Natural killer cell (primary cell): ENCODE measurements around the gene IL31. TPM values are rescaled to one million over a fixed set of nuclear protein-coding genes. Genes with fewer than 3 reads are reported as not detected.

Experiments
- ATAC-seq, 3 donors: fragments of 150-1000 bp in 2 of 3; fragments of 200-7000 bp in 1 of 3; cut with Tn5 transposase; 1 replicate in 1 of 3; 2 replicates in 2 of 3; pipeline ENCODE4 v1.10.0; 2021; ENCODE audit warnings: mild to moderate bottlenecking in 2 of 3, moderate library complexity in 2 of 3
- DNase-seq, 2 donors: peaks; one replicate each; pipeline versions ENCODE4 v3.0.0 to v3.0.0-alpha.2; 2013 to 2021; ENCODE audit warnings: mixed read lengths in 1 of 2
- H3K27ac ChIP-seq: one replicate; pipeline ENCODE4 v1.5.1; 2013; ENCODE audit warnings: mild to moderate bottlenecking, low read length
- H3K27me3 ChIP-seq: one replicate; pipeline ENCODE4 v1.6.1; 2013; ENCODE audit warnings: low read length; ENCODE audit not compliant: control insufficient read depth, insufficient read depth
- H3K36me3 ChIP-seq: one replicate; pipeline ENCODE4 v1.6.1; 2013; ENCODE audit warnings: low read length; ENCODE audit not compliant: control insufficient read depth, insufficient read depth
- H3K4me1 ChIP-seq: one replicate; pipeline ENCODE4 v1.6.1; 2013; ENCODE audit warnings: low read length; ENCODE audit not compliant: control insufficient read depth, insufficient read depth
- H3K4me3 ChIP-seq: one replicate; pipeline ENCODE4 v1.5.1; 2013; ENCODE audit warnings: low read length
- H3K9me3 ChIP-seq: one replicate; pipeline ENCODE4 v1.6.1; 2013; ENCODE audit warnings: low read length; ENCODE audit not compliant: control insufficient read depth, insufficient read depth
- H3K27ac Mint-ChIP-seq, 2 donors: one replicate each; pipeline ENCODE4 v1.8.0; 2022; ENCODE audit warnings: mild to moderate bottlenecking in 2 of 2, mixed read lengths in 2 of 2, moderate library complexity in 1 of 2
- H3K27me3 Mint-ChIP-seq, 2 donors: one replicate each; pipeline ENCODE4 v1.8.0; 2022; ENCODE audit warnings: low read depth in 2 of 2, mixed read lengths in 2 of 2
- H3K36me3 Mint-ChIP-seq: one replicate; pipeline ENCODE4 v1.8.0; 2022; ENCODE audit warnings: mixed read lengths
- H3K4me1 Mint-ChIP-seq, 2 donors: one replicate each; pipeline ENCODE4 v1.8.0; 2022; ENCODE audit warnings: mixed read lengths in 2 of 2
- H3K4me3 Mint-ChIP-seq: one replicate; pipeline ENCODE4 v1.8.0; 2022; ENCODE audit warnings: mild to moderate bottlenecking, moderate library complexity, mixed read lengths
- H3K9me3 Mint-ChIP-seq, 2 donors: one replicate each; pipeline ENCODE4 v1.8.0; 2022; ENCODE audit warnings: mixed read lengths in 2 of 2
- CTCF ChIP-seq: fragments of 200-600 bp; IDR thresholded peaks from one replicate; pipeline ENCODE4 v1.8.0; 2022; ENCODE audit warnings: antibody characterized with exemption
- WGBS: methylation state at CpG from one replicate; pipeline ENCODE4 v1.1.7; 2013; ENCODE audit warnings: missing lambda C conversion rate; ENCODE audit not compliant: insufficient coverage; 5-methylcytosine and 5-hydroxymethylcytosine counted together
- intact Hi-C: fragments of 100-400 bp; cut with micrococcal nuclease; formaldehyde crosslinking; loops from one replicate; pipeline ENCODE4 v1.14.2; 2022
- total RNA-seq, 4 donors: library from RNA; stranded (reverse); fragments of 120-200 nt in 1 of 4; gene quantifications; one replicate each; pipeline versions ENCODE4 v1.2.3 to v1.2.4, GENCODE V29; 2013 to 2022

The IL31 gene
- total RNA-seq, 3 donors from 2014 or later (not counting 1 experiment from before 2014, with no cell fraction given): not detected

- Histone ChIP-seq H3K36me3 (peaks cover 24% of the 10 kb centered on the region), H3K27me3 (no peaks in the 10 kb centered on the region), H3K4me3 (no peak overlapping the region), H3K9me3 (no peaks in the 10 kb centered on the region), H3K4me1 (peaks cover 28% of the 10 kb centered on the region), H3K27ac (no peak overlapping the region)
- ATAC-seq (no peak), DNase-seq (no peak)
- H3K36me3 Mint-ChIP-seq: no peaks in the 10 kb centered on the region
- no peaks in the 10 kb centered on the region for H3K27me3 Mint-ChIP-seq
- intact Hi-C loops: no loop called here
- H3K27ac Mint-ChIP-seq: no peak overlapping the region
- H3K4me3 Mint-ChIP-seq: no peak overlapping the region
- no peaks in the 10 kb centered on the region for H3K9me3 Mint-ChIP-seq
- no peak for TF ChIP-seq CTCF
- peaks cover 23 to 30% of the 10 kb centered on the region in 2 donors for H3K4me1 Mint-ChIP-seq
- WGBS: 86% methylated on average over 8 of the region's 14 CpGs
These were observed 49.7 kb downstream of the IL31 start for GRCh38 chr12:122124370-122124769.

GRCh38 chr12:122123761-122124145 is 50.3 kb downstream of the IL31 start:
- no peak overlapping the region for H3K4me3 Mint-ChIP-seq
- DNase-seq (no peak), ATAC-seq (no peak)
- Histone ChIP-seq H3K27me3 (no peaks in the 10 kb centered on the region), H3K4me3 (no peak overlapping the region), H3K36me3 (peaks cover 18% of the 10 kb centered on the region), H3K9me3 (no peaks in the 10 kb centered on the region), H3K4me1 (peaks cover 28% of the 10 kb centered on the region), H3K27ac (no peak overlapping the region)
- TF ChIP-seq CTCF: no peak
- H3K27ac Mint-ChIP-seq: no peak overlapping the region
- H3K27me3 Mint-ChIP-seq: no peaks in the 10 kb centered on the region
- intact Hi-C loops: loop anchor here (1.0 kb wide), 1 partner anchor 69 kb away; no protein-coding TSS in a partner anchor
- H3K9me3 Mint-ChIP-seq: no peaks in the 10 kb centered on the region
- 87% methylated on average over 8 of the region's 9 CpGs for WGBS
- H3K4me1 Mint-ChIP-seq: peaks cover 23 to 30% of the 10 kb centered on the region in 2 donors
- no peaks in the 10 kb centered on the region for H3K36me3 Mint-ChIP-seq

- Histone ChIP-seq H3K4me3 (no peak overlapping the region), H3K36me3 (peaks cover 12% of the 10 kb centered on the region), H3K27ac (no peak overlapping the region), H3K4me1 (peaks cover 28% of the 10 kb centered on the region), H3K9me3 (no peaks in the 10 kb centered on the region), H3K27me3 (no peaks in the 10 kb centered on the region)
- peak; percentile 66 to 73 (median 71) for ATAC-seq
- Mint-ChIP-seq H3K4me3 (peak overlapping the region; percentile 49), H3K36me3 (no peaks in the 10 kb centered on the region), H3K27ac (peak overlapping the region; percentile 41 to 45), H3K4me1 (peaks cover 23 to 30% of the 10 kb centered on the region in 2 donors), H3K27me3 (no peaks in the 10 kb centered on the region), H3K9me3 (no peaks in the 10 kb centered on the region)
- DNase-seq: peak; percentile 53 to 86
- TF ChIP-seq CTCF: peak; percentile 77
- 23% methylated on average over 22 of the region's 22 CpGs for WGBS
- intact Hi-C loops: loop anchor here (1.0 kb wide), 1 partner anchor 69 kb away; no protein-coding TSS in a partner anchor
These were observed 50.8 kb downstream of the IL31 start for GRCh38 chr12:122123051-122123760.

Other genes with a start within 250 kb of the IL31 start
- gene BCL7A, start 152.3 kb downstream of the IL31 start, total RNA-seq: 1 to 10 TPM in 1 of 3 donors, under 1 TPM in 2; 0.85 to 1.1 (median 0.96) TPM
- 10 to 100 TPM; 83.8 to 92.4 (median 86.1) TPM for gene MLXIP, start 95.5 kb downstream of the IL31 start, total RNA-seq
- 10 to 100 TPM in 1 of 3 donors, 1 to 10 TPM in 2; 5.0 to 18.5 (median 8.5) TPM for gene LRRC43, start 8.9 kb upstream of the IL31 start, total RNA-seq
- gene B3GNT4, start 29.5 kb upstream of the IL31 start, total RNA-seq: under 1 TPM; 0.25 to 0.68 (median 0.34) TPM
- gene DIABLO, start 51.8 kb upstream of the IL31 start, total RNA-seq: 100 to 1,000 TPM in 2 of 3 donors, 10 to 100 TPM in 1; 84.8 to 102 (median 101) TPM
- 10 to 100 TPM; 19.2 to 26.3 (median 24.1) TPM for gene VPS33A, start 92.3 kb upstream of the IL31 start, total RNA-seq
- 10 to 100 TPM; 67.1 to 88.5 (median 69.1) TPM for gene CLIP1, start 248.4 kb upstream of the IL31 start, total RNA-seq